Gastroesophageal sphincter (tissue), 3 donors: ENCODE data around the gene USP24.

Experiments
- EP300 ChIP-seq: sonication (generic); formaldehyde crosslinking; IDR thresholded peaks from one replicate; pipeline ENCODE4 v1.6.1; 2017; ENCODE audit warnings: antibody characterized with exemption, mild to moderate bottlenecking
- POLR2A ChIP-seq, 2 donors: fragments of 450-650 bp; IDR thresholded peaks; one replicate each; pipeline ENCODE4 v1.6.1; 2017; ENCODE audit warnings: antibody characterized with exemption in 2 of 2, mild to moderate bottlenecking in 2 of 2, moderate library complexity in 1 of 2
- POLR2AphosphoS5 ChIP-seq: sonication (generic); formaldehyde crosslinking; IDR thresholded peaks from one replicate; pipeline ENCODE4 v1.6.1; 2017; ENCODE audit warnings: antibody characterized with exemption
- TF ChIP-seq, protein P1 (sequence below), 4 experiments: fragments of 200-600 bp in 2 of 4; fragments of 450-650 bp in 2 of 4; sonication (generic) in 1 of 4; IDR thresholded peaks; one replicate each; pipeline ENCODE4 v1.5.1; 2017 to 2019; ENCODE audit warnings: antibody characterized with exemption in 4 of 4, mild to moderate bottlenecking in 2 of 4, moderate library complexity in 2 of 4

- no peak for TF ChIP-seq POLR2A (IDR thresholded peaks at IDR 0.05)
- TF ChIP-seq, protein P1, sequence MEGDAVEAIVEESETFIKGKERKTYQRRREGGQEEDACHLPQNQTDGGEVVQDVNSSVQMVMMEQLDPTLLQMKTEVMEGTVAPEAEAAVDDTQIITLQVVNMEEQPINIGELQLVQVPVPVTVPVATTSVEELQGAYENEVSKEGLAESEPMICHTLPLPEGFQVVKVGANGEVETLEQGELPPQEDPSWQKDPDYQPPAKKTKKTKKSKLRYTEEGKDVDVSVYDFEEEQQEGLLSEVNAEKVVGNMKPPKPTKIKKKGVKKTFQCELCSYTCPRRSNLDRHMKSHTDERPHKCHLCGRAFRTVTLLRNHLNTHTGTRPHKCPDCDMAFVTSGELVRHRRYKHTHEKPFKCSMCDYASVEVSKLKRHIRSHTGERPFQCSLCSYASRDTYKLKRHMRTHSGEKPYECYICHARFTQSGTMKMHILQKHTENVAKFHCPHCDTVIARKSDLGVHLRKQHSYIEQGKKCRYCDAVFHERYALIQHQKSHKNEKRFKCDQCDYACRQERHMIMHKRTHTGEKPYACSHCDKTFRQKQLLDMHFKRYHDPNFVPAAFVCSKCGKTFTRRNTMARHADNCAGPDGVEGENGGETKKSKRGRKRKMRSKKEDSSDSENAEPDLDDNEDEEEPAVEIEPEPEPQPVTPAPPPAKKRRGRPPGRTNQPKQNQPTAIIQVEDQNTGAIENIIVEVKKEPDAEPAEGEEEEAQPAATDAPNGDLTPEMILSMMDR (IDR thresholded peaks at IDR 0.05): no peak
- no peak for TF ChIP-seq POLR2AphosphoS5
- TF ChIP-seq EP300: no peak
Measured at GRCh38 chr1:55044617-55045397, 170.4 kb downstream of the USP24 start.
